H1 (cell line): ENCODE measurements around the gene MLKL. TPM values are rescaled to one million over a fixed set of nuclear protein-coding genes. Genes with fewer than 3 reads are reported as not detected.

ENCODE experiments used
- CTCF ChIA-PET: fragments of 300-600 bp; sonication (Branson Sonifier 250); formaldehyde crosslinking; loops from one replicate; lab custom pipeline; 2021; ENCODE audit not compliant: partially characterized antibody; lab: Charles Lee
- POLR2A ChIA-PET: fragments of 300-600 bp; sonication (Branson Sonifier 250); formaldehyde crosslinking; loops from one replicate; lab custom pipeline; 2021; ENCODE audit warnings: inconsistent platforms; ENCODE audit not compliant: partially characterized antibody; lab: Charles Lee
- DNase-seq, 2 experiments: peaks; one replicate each; pipeline versions ENCODE4 v3.0.0 to v3.0.0-alpha.2; 2010 to 2022; ENCODE audit warnings: low spot score in 2 of 2, low read depth in 1 of 2, mixed read lengths in 1 of 2
- FAIRE-seq: peaks from 2 replicates; lab custom pipeline; 2011; peaks lifted over from hg19 to GRCh38; lab: Jason Lieb, UNC
- H2AFZ ChIP-seq: 2 replicates; pipeline ENCODE4 v1.8.1; 2012; ENCODE audit warnings: low read length, inconsistent platforms
- H2AK5ac ChIP-seq: 2 replicates; pipeline ENCODE4 v1.6.1; 2013; ENCODE audit warnings: low read depth, low read length
- H2BK120ac ChIP-seq: replicated peaks from 2 replicates; pipeline ENCODE3; 2013; ENCODE audit warnings: low read depth, low read length, inconsistent platforms
- H2BK12ac ChIP-seq: 2 replicates; pipeline ENCODE4 v1.6.1; 2013; ENCODE audit warnings: low read depth, low read length
- H2BK15ac ChIP-seq: 2 replicates; pipeline ENCODE4 v1.6.1; 2013; ENCODE audit warnings: low read length
- H2BK20ac ChIP-seq: 2 replicates; pipeline ENCODE4 v1.6.1; 2013; ENCODE audit warnings: low read length
- H2BK5ac ChIP-seq: 2 replicates; pipeline ENCODE4 v1.6.1; 2013; ENCODE audit warnings: low read depth, low read length
- H3K14ac ChIP-seq: 2 replicates; pipeline ENCODE4 v1.6.1; 2013; ENCODE audit warnings: inconsistent platforms; ENCODE audit not compliant: insufficient read length
- H3K18ac ChIP-seq: 2 replicates; pipeline ENCODE4 v1.6.1; 2013; ENCODE audit warnings: low read length; ENCODE audit errors: extremely low read depth
- H3K23ac ChIP-seq: 2 replicates; pipeline ENCODE4 v1.6.1; 2013; ENCODE audit warnings: inconsistent platforms; ENCODE audit not compliant: insufficient read length
- H3K23me2 ChIP-seq: 2 replicates; pipeline ENCODE4 v1.6.1; 2013; ENCODE audit warnings: low read depth, low read length
- H3K27ac ChIP-seq: 2 replicates; pipeline ENCODE4 v1.6.1; 2011; ENCODE audit warnings: low read depth, low read length, inconsistent platforms
- H3K27me3 ChIP-seq, 4 experiments: replicated peaks in 1 of 4; 1 replicate in 1 of 4; 2 replicates in 3 of 4; pipeline versions ENCODE4 v1.6.1 to v1.8.1; 2011 to 2013; ENCODE audit warnings: low read length in 3 of 4, mild to moderate bottlenecking in 3 of 4, inconsistent platforms in 2 of 4, mixed read lengths in 2 of 4, moderate library complexity in 1 of 4; ENCODE audit not compliant: control insufficient read depth in 3 of 4, insufficient read depth in 3 of 4; ENCODE audit errors: extremely low read depth in 1 of 4
- H3K36me3 ChIP-seq, 4 experiments: 2 replicates each; pipeline versions ENCODE4 v1.6.1 to v1.8.1; 2011 to 2013; ENCODE audit warnings: mild to moderate bottlenecking in 4 of 4, low read length in 3 of 4, moderate library complexity in 2 of 4, control low read depth in 1 of 4, inconsistent platforms in 1 of 4; ENCODE audit not compliant: insufficient read depth in 4 of 4, control insufficient read depth in 2 of 4
- H3K4ac ChIP-seq: replicated peaks from 2 replicates; pipeline ENCODE3; 2013; ENCODE audit warnings: low read length, low read depth, mixed read lengths, inconsistent platforms; ENCODE audit not compliant: insufficient read length
- H3K4me1 ChIP-seq, 4 experiments: replicated peaks in 1 of 4; 1 replicate in 1 of 4; 2 replicates in 3 of 4; pipeline versions ENCODE4 v1.6.1 to v1.8.1; 2011 to 2013; ENCODE audit warnings: low read length in 3 of 4, inconsistent platforms in 2 of 4, mixed read lengths in 1 of 4; ENCODE audit not compliant: insufficient read depth in 4 of 4, control insufficient read depth in 3 of 4
- H3K4me2 ChIP-seq, 2 experiments: 2 replicates each; pipeline versions ENCODE4 v1.6.1 to v1.8.1; 2011 to 2013; ENCODE audit warnings: low read depth in 2 of 2, low read length in 2 of 2, control low read depth in 1 of 2, inconsistent platforms in 1 of 2, mild to moderate bottlenecking in 1 of 2; ENCODE audit not compliant: insufficient read depth in 1 of 2
- H3K4me3 ChIP-seq, 4 experiments: fragments of 200-600, 300-600 bp in 1 of 4; sonication (generic), shearing (Covaris generic), sonication (Bioruptor Twin) in 1 of 4; 2 replicates each; pipeline versions ENCODE4 v1.5.1 to v1.8.1; 2011 to 2016; ENCODE audit warnings: low read length in 4 of 4, low read depth in 3 of 4, control low read depth in 2 of 4, inconsistent platforms in 2 of 4, mild to moderate bottlenecking in 2 of 4, mixed read lengths in 1 of 4, moderate library complexity in 1 of 4; ENCODE audit not compliant: insufficient read depth in 2 of 4; ENCODE audit errors: extremely low read depth in 1 of 4
- H3K56ac ChIP-seq: replicated peaks from 2 replicates; pipeline ENCODE3; 2013; ENCODE audit warnings: low read depth, mild to moderate bottlenecking, mixed read lengths, low read length, inconsistent platforms; ENCODE audit not compliant: insufficient read length
- H3K79me1 ChIP-seq: 2 replicates; pipeline ENCODE4 v1.6.1; 2013; ENCODE audit warnings: low read depth, low read length, control low read depth
- H3K79me2 ChIP-seq, 2 experiments: 2 replicates each; pipeline versions ENCODE4 v1.6.1 to v1.8.1; 2012 to 2013; ENCODE audit warnings: low read length in 2 of 2, mild to moderate bottlenecking in 2 of 2, inconsistent platforms in 1 of 2; ENCODE audit not compliant: insufficient read depth in 2 of 2, control insufficient read depth in 1 of 2
- H3K9ac ChIP-seq, 4 experiments: replicated peaks in 1 of 4; 1 replicate in 1 of 4; 2 replicates in 3 of 4; pipeline versions ENCODE4 v1.6.1 to v1.8.1; 2011 to 2013; ENCODE audit warnings: low read depth in 3 of 4, low read length in 3 of 4, control low read depth in 2 of 4, mild to moderate bottlenecking in 2 of 4, moderate library complexity in 2 of 4, inconsistent platforms in 1 of 4; ENCODE audit errors: extremely low read depth in 1 of 4
- H3K9me3 ChIP-seq, 2 experiments: 2 replicates each; pipeline versions ENCODE4 v1.6.1 to v1.8.1; 2012 to 2013; ENCODE audit warnings: mild to moderate bottlenecking in 2 of 2, moderate library complexity in 2 of 2, control low read depth in 1 of 2, inconsistent platforms in 1 of 2, low read depth in 1 of 2, low read length in 1 of 2, mixed read lengths in 1 of 2; ENCODE audit not compliant: insufficient read depth in 2 of 2
- H4K20me1 ChIP-seq, 2 experiments: replicated peaks in 1 of 2; 2 replicates each; pipeline versions ENCODE3 to v1.8.1; 2011 to 2013; ENCODE audit warnings: inconsistent platforms in 2 of 2, low read length in 2 of 2, mild to moderate bottlenecking in 1 of 2; ENCODE audit not compliant: insufficient read depth in 2 of 2, control insufficient read depth in 1 of 2
- H4K5ac ChIP-seq: 2 replicates; pipeline ENCODE4 v1.6.1; 2013; ENCODE audit warnings: low read length, low read depth, mixed read lengths, inconsistent platforms; ENCODE audit not compliant: insufficient read length
- H4K8ac ChIP-seq: 2 replicates; pipeline ENCODE4 v1.8.0; 2013; ENCODE audit warnings: mild to moderate bottlenecking, moderate library complexity, low read length, inconsistent platforms; ENCODE audit not compliant: insufficient read depth; ENCODE audit errors: extremely low read depth
- H4K91ac ChIP-seq: replicated peaks from 2 replicates; pipeline ENCODE3; 2013; ENCODE audit warnings: low read length, mixed read lengths, inconsistent platforms; ENCODE audit not compliant: insufficient read length
- MAX ChIP-seq: IDR thresholded peaks from 2 replicates; pipeline ENCODE4 v1.6.1; 2012; ENCODE audit warnings: inconsistent platforms
- POLR2AphosphoS5 ChIP-seq: IDR thresholded peaks from 2 replicates; pipeline ENCODE4 v1.6.1; 2011; ENCODE audit warnings: low read depth, low read length
- SIN3A ChIP-seq, 2 experiments: IDR thresholded peaks in 1 of 2; conservative IDR thresholded peaks in 1 of 2; 2 replicates each; pipeline ENCODE4 v1.6.1; 2011 to 2012; ENCODE audit warnings: low read length in 2 of 2, improper control_type of control experiment in 1 of 2, low read depth in 1 of 2, mild to moderate bottlenecking in 1 of 2
- TEAD4 ChIP-seq: IDR thresholded peaks from 2 replicates; pipeline ENCODE4 v1.6.1; 2012; ENCODE audit warnings: low read depth, low read length, inconsistent platforms, mixed read lengths
- WGBS, 2 experiments: shearing (Covaris generic) in 1 of 2; methylation state at CpG; one replicate each; pipeline versions ENCODE4 v1.1.6 to v1.1.7; 2013 to 2015; ENCODE audit warnings: low lambda C conversion rate in 2 of 2, mixed read lengths in 2 of 2, inconsistent platforms in 1 of 2, low coverage in 1 of 2, missing lambda C conversion rate in 1 of 2; ENCODE audit not compliant: insufficient replicate concordance in 2 of 2, insufficient coverage in 1 of 2, insufficient read length in 1 of 2; ENCODE audit errors: extremely low coverage in 1 of 2, missing lambda C conversion rate in 1 of 2; 5-methylcytosine and 5-hydroxymethylcytosine counted together
- polyA plus RNA-seq, 7 experiments: library from polyadenylated mRNA; depleted of rRNA in 3 of 7; stranded (reverse) in 5 of 7; unstranded in 2 of 7; fragments of >200 nt in 5 of 7; fragments of 200-250 nt in 2 of 7; gene quantifications; 1 replicate in 5 of 7; 2 replicates in 1 of 7; 4 replicates in 1 of 7; pipeline versions ENCODE4 v1.2.1 to v1.2.3, GENCODE V29; 2011 to 2013; ENCODE audit warnings: missing spikeins in 2 of 7, mixed read lengths in 2 of 7
- total RNA-seq: library from RNA; stranded (reverse); fragmentation: NEBNext Ultra II Directional; extraction: Animal tissue kit (Norgen Biotek cat#: 25700); gene quantifications from 2 replicates; pipeline ENCODE4 v1.2.1, GENCODE V29; 2021

The MLKL gene
- total and polyA plus RNA-seq, 2 of the 8 experiments (the other 6 are each of a cell fraction or from before 2014, with no cell fraction given): 1.6 to 2.1 TPM

- DNase-seq (no peak), FAIRE-seq (no peak)
- WGBS, 2 experiments: 50% methylated on average over 19 of the region's 20 CpGs; no CpG with 5 or more reads in 1 of the 2 experiments
Observed at GRCh38 chr16:74749291-74750055, 48.8 kb upstream of the MLKL start.

More at GRCh38 chr16:74749291-74750055, 48.8 kb upstream of the MLKL start:
- Histone ChIP-seq H2BK15ac (peak overlapping the region; percentile 99), H3K4me2 (peak overlapping the region; percentile 12 to 21; a peak in 2 of 4 replicates), H3K79me2 (no peaks in the 10 kb centered on the region), H3K9me3 (no peaks in the 10 kb centered on the region), H2AK5ac (no peak overlapping the region), H3K23ac (no peak overlapping the region), H3K36me3 (no peaks in the 10 kb centered on the region), H4K5ac (peak overlapping the region; percentile 34), H2BK5ac (no peak overlapping the region; the same call in 1 of the 2 replicates), H4K91ac (peak overlapping the region; percentile 34), H3K14ac (no peak overlapping the region), H4K8ac (no peak overlapping the region), H2BK20ac (peak overlapping the region; percentile 86; the same call in 1 of the 2 replicates), H2BK120ac (peak overlapping the region; percentile 13), H2AFZ (peak overlapping the region; percentile 72), H3K9ac (no peak overlapping the region), H3K4me1 (peaks cover 2 to 14% (median 6%) of the 10 kb centered on the region in 4 experiments; a peak in 6 of 7 replicates), H3K4me3 (peak overlapping the region in 1 of 4 experiments; percentile 24; a peak in 1 of 8 replicates), H3K79me1 (no peaks in the 10 kb centered on the region), H3K18ac (peak overlapping the region; percentile 10), H4K20me1 (no peaks in the 10 kb centered on the region), H3K27ac (0 out of 2 replicates have a peak overlapping the region, but pooled peaks have one; percentile 7), H2BK12ac (peak overlapping the region; percentile 84; the same call in 1 of the 2 replicates), H3K56ac (no peak overlapping the region), H3K23me2 (no peaks in the 10 kb centered on the region), H3K27me3 (no peaks in the 10 kb centered on the region), H3K4ac (no peak overlapping the region)
- POLR2A ChIA-PET: interaction anchor here (1.0 to 1.6 kb wide), 2 partner anchors 10 to 15 kb away, joined by 3 to 6 read pairs; no protein-coding TSS in a partner anchor
- TF ChIP-seq TEAD4 (no peak), SIN3A (conservative IDR thresholded peaks at IDR 0.05 in 1 of 2, IDR thresholded peaks at IDR 0.05 in 1 of 2; ENCODE audit: low read depth in 1 of 2, low read length in 2 of 2) (no peak), MAX (0 out of 2 replicates have a peak, but pooled peaks have one; percentile 9), POLR2AphosphoS5 (no peak)
- CTCF ChIA-PET: interaction anchor here (0.8 to 32.9 kb wide), 8 partner anchors 9 to 64 kb away, joined by 3 to 576 read pairs (median 3); no protein-coding TSS in a partner anchor
